BJ (cell line): ENCODE results near the gene CDH12. TPM values are rescaled to one million over a fixed set of nuclear protein-coding genes. Genes with fewer than 3 reads are reported as not detected.
"Not testable (repeated sequence)": the region's sequence is repeated elsewhere in the genome, so short reads cannot be mapped to it uniquely, and the experiment has no call there.

Source experiments
- CTCF ChIA-PET: fragments of 350-600 bp; formaldehyde crosslinking; extraction: SDS; loops from one replicate; lab custom pipeline; 2021; ENCODE audit warnings: antibody characterized with exemption, inconsistent platforms; lab: Yijun Ruan, JAX
- POLR2A ChIA-PET: fragments of 300-600 bp; sonication (Branson Sonifier 250); formaldehyde crosslinking; extraction: SDS; loops from one replicate; lab custom pipeline; 2021; ENCODE audit warnings: antibody characterized with exemption; lab: Charles Lee
- DNase-seq: peaks from one replicate; pipeline ENCODE4 v3.0.0-alpha.2; 2011; ENCODE audit warnings: low read depth
- H3K27me3 ChIP-seq: 2 replicates; pipeline ENCODE4 v1.6.0; 2011; ENCODE audit warnings: low read length; ENCODE audit not compliant: control insufficient read depth, insufficient read depth
- H3K36me3 ChIP-seq: 2 replicates; pipeline ENCODE4 v1.5.1; 2011; ENCODE audit warnings: low read length; ENCODE audit not compliant: control insufficient read depth, insufficient read depth
- H3K4me3 ChIP-seq: 2 replicates; pipeline ENCODE4 v1.5.1; 2011; ENCODE audit warnings: low read depth, mild to moderate bottlenecking, control low read depth, low read length
- polyA plus RNA-seq: library from polyadenylated mRNA; depleted of rRNA; stranded (reverse); fragments of >200 nt; gene quantifications from 2 replicates; pipeline ENCODE4 v1.2.3, GENCODE V29; 2011
- TF ChIP-seq, protein P1 (sequence below): IDR thresholded peaks from 2 replicates; pipeline ENCODE4 v1.5.1; 2011; ENCODE audit warnings: low read depth, mild to moderate bottlenecking, control low read depth, inconsistent platforms, low read length, moderate library complexity; ENCODE audit not compliant: insufficient read depth

The CDH12 gene
- polyA plus RNA-seq, 1 experiment, result not detected

DNA sequence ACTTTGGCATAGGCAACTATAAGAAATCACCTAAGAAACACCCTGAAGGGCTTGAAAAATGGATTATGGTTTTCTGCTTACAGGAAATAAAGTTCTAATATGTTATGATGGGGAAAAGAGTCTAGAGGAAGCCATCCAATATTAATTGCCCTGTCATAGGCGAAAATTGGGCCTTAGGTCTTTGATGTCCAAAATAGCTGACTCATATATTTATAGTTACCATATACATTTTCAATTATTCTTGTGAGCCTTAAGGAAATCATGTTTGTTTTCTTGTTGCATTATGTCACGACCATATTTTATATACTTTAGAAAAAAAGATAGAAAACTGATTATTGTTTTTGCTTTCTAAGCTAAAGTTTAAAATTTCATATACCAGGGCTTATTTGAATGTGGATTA lies 509.1 kb downstream of the CDH12 start:
- TF ChIP-seq, protein P1, sequence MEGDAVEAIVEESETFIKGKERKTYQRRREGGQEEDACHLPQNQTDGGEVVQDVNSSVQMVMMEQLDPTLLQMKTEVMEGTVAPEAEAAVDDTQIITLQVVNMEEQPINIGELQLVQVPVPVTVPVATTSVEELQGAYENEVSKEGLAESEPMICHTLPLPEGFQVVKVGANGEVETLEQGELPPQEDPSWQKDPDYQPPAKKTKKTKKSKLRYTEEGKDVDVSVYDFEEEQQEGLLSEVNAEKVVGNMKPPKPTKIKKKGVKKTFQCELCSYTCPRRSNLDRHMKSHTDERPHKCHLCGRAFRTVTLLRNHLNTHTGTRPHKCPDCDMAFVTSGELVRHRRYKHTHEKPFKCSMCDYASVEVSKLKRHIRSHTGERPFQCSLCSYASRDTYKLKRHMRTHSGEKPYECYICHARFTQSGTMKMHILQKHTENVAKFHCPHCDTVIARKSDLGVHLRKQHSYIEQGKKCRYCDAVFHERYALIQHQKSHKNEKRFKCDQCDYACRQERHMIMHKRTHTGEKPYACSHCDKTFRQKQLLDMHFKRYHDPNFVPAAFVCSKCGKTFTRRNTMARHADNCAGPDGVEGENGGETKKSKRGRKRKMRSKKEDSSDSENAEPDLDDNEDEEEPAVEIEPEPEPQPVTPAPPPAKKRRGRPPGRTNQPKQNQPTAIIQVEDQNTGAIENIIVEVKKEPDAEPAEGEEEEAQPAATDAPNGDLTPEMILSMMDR, result no peak

DNA sequence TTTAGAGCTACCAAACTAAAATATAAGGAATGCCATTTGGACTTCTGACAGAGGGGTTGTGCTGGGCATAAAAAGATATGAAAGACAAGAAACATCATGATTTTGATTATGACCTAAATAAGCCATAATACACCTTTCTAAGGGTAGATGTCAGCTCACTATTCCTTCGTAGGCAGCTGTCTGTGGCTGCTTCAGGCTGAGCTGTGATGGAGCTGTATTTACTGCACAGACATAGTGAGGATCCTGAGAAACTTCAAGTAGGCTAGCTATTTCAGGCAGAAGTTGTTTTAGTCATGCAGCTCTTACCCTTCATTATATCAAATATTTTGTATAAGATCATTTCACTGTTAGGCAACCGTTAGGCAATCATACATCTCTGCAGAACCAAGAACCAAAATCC lies 511.7 kb downstream of the CDH12 start:
- TF ChIP-seq, protein P1, result no peak
- no peaks in the 10 kb centered on the region for H3K27me3 ChIP-seq
- ChIA-PET POLR2A (no interaction called here), CTCF (no interaction called here)
- no peak overlapping the region for H3K4me3 ChIP-seq
- no peak for DNase-seq
- no peaks in the 10 kb centered on the region for H3K36me3 ChIP-seq

More for the DNA sequence above, 509.1 kb downstream of the CDH12 start:
- no peak for DNase-seq
- Histone ChIP-seq H3K4me3 (no peak overlapping the region), H3K27me3 (no peaks in the 10 kb centered on the region), H3K36me3 (no peaks in the 10 kb centered on the region)
- ChIA-PET POLR2A (no interaction called here), CTCF (no interaction called here)

DNA sequence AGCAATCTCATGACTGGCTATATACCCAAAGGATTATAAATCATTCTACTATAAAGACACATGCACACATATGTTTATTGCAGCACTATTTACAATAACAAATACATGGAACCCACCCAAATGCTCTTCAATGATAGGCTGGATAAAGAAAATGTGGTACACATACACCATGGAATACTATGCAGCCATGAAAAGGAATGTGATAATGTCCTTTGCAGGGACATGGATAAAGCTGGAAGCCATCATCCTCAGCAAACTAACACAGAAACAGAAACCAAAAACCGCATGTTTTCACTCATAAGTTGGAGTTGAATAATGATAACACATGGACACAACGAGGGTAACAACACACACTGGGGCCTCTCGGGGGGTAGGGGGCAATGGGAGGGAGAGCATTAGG lies 520.2 kb downstream of the CDH12 start:
- CTCF ChIA-PET, H3K27me3 ChIP-seq, POLR2A ChIA-PET, H3K4me3 ChIP-seq, DNase-seq, H3K36me3 ChIP-seq: not testable (repeated sequence)

DNA sequence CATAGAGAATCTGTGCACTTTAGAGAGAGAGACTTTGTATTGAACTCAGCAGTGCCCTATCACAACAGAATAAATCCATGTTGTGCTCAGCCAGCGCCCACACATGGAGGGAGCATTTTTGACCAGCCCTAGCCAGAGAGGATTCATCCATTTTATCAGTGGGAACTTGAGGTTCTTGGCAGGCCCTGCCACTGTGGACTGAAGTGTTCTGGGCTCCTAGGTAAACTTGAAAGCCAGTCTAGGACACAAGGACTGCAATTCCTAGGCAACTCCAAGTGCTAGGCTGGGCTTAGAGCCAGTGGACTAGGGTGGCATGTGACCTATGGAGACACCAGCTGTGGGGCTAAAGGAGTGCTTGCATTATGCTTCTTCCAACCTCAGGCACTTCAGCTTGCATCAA lies 523.5 kb downstream of the CDH12 start:
- ChIA-PET POLR2A (no interaction called here), CTCF (no interaction called here)
- Histone ChIP-seq H3K4me3 (no peak overlapping the region), H3K27me3 (no peaks in the 10 kb centered on the region), H3K36me3 (no peaks in the 10 kb centered on the region)
- TF ChIP-seq, protein P1, result no peak
- DNase-seq, result no peak

DNA sequence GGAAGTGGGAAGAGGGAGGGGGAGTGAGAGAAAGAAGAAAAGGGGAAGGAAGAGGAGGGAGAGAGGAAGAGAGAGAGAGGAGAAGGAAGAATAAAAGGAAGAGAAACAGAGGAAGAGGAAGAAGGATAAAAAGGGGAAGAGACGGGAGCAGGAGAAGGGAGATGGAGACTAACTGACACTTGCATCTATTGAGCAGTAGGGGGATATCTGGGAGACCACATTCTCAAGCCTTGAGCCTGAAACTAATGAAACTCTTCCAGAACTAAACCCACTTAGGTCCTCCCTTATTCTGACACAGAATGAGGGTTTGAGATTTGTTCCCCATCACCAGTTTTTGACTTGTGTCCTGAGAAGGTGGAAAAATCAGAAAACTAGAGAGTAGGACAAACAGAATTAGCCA lies 533.3 kb downstream of the CDH12 start:
- Histone ChIP-seq H3K36me3 (no peaks in the 10 kb centered on the region), H3K4me3 (no peak overlapping the region), H3K27me3 (no peaks in the 10 kb centered on the region)
- POLR2A ChIA-PET, result no interaction called here
- TF ChIP-seq, protein P1, result no peak
- CTCF ChIA-PET, result no interaction called here
- DNase-seq, result no peak

DNA sequence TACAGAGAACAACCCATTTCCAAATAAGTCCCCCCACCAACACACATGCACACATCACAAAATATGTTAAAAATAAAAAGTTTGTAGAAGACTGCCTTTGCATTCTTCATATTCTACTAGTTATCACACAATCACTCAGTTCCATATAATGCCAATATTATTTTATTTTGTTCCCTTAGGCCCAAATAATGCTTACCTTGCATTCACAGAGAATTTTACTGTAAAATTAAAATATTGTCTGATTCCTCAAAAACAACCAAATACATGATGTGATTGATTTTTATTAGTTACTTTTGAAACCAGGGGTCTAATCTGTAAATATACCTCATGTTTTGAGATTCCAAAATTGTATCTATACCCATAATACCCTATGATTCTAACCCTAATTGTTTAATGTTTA lies 536.9 kb downstream of the CDH12 start:
- H3K4me3 ChIP-seq, result no peak overlapping the region
- DNase-seq, result no peak
- ChIA-PET CTCF (interaction anchor here (0.7 kb wide), 1 partner anchor 14 kb away, joined by 3 read pairs; no protein-coding TSS in a partner anchor), POLR2A (no interaction called here)
- H3K27me3 ChIP-seq, result no peaks in the 10 kb centered on the region
- H3K36me3 ChIP-seq, result no peaks in the 10 kb centered on the region
- TF ChIP-seq, protein P1, result no peak

DNA sequence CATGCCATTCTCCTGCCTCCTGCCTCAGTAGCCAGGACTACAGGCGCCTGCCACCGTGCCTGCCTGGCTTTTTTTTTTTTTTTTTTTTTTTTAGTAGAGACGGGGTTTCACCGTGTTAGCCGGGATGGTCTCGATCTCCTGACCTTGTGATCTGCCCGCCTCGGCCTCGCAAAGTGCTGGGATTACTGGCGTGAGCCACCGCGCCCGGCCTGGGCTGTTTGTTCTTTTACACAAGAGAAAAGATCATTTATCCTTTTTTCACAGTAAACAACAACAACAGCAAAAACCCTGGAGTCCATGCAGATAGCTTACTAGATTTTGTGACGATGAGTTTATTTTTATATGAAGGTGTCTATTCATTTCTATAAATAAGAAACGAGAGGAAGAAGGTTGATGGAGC lies 538.1 kb downstream of the CDH12 start:
- H3K27me3 ChIP-seq, DNase-seq, H3K36me3 ChIP-seq, CTCF ChIA-PET, POLR2A ChIA-PET, H3K4me3 ChIP-seq: not testable (repeated sequence)
